Endothelial cell of umbilical vein (primary cell): Measurements from ENCODE around the gene SMG5. TPM values are rescaled to one million over a fixed set of nuclear protein-coding genes. Genes with fewer than 3 reads are reported as not detected.

Source experiments
- BruUV-seq: library from RNA; stranded (reverse); fragments of 400-500 nt; replicated peaks from 2 replicates; lab custom pipeline; 2021; lab: Mats Ljungman, UMichigan
- CTCF ChIA-PET: fragments of 300-600, 350-600 bp; sonication (Branson Sonifier 250); formaldehyde crosslinking; loops from one replicate; lab custom pipeline; 2021; ENCODE audit warnings: antibody characterized with exemption, inconsistent platforms; lab: Charles Lee
- POLR2A ChIA-PET: fragments of 300-600, 350-600 bp; sonication (Branson Sonifier 250); formaldehyde crosslinking; loops from one replicate; lab custom pipeline; 2021; ENCODE audit warnings: antibody characterized with exemption, inconsistent platforms; lab: Charles Lee
- DNase-seq: peaks from one replicate; pipeline ENCODE4 v3.0.0-alpha.2; 2011; ENCODE audit warnings: low read depth, low spot score
- FAIRE-seq: peaks from 2 replicates; lab custom pipeline; 2011; peaks lifted over from hg19 to GRCh38; lab: Jason Lieb, UNC
- H2AFZ ChIP-seq: 2 replicates; pipeline ENCODE4 v1.6.0; 2012; ENCODE audit warnings: low read depth, low read length, control low read depth, inconsistent platforms
- H3K27ac ChIP-seq: 2 replicates; pipeline ENCODE4 v1.5.1; 2011; ENCODE audit warnings: low read depth, mild to moderate bottlenecking, control low read depth, low read length, moderate library complexity; ENCODE audit not compliant: insufficient read depth
- H3K27me3 ChIP-seq, 2 experiments: 2 replicates each; pipeline versions ENCODE4 v1.6.0 to v1.6.1; 2011; ENCODE audit warnings: low read length in 2 of 2, mixed read lengths in 1 of 2; ENCODE audit not compliant: control insufficient read depth in 2 of 2, insufficient read depth in 2 of 2
- H3K36me3 ChIP-seq, 2 experiments: 2 replicates in 1 of 2; 3 replicates in 1 of 2; pipeline ENCODE4 v1.5.1; 2011; ENCODE audit warnings: low read length in 2 of 2, mild to moderate bottlenecking in 1 of 2, moderate library complexity in 1 of 2; ENCODE audit not compliant: control insufficient read depth in 2 of 2, insufficient read depth in 2 of 2; ENCODE audit errors: extremely low read depth in 1 of 2
- H3K4me1 ChIP-seq: 3 replicates; pipeline ENCODE4 v1.5.1; 2011; ENCODE audit warnings: mild to moderate bottlenecking, low read length; ENCODE audit not compliant: control insufficient read depth, insufficient read depth; ENCODE audit errors: extremely low read depth
- H3K4me2 ChIP-seq: 2 replicates; pipeline ENCODE4 v1.6.1; 2011; ENCODE audit warnings: low read length, control low read depth, mixed read lengths; ENCODE audit not compliant: insufficient read depth
- H3K4me3 ChIP-seq, 3 experiments: fragments of 200-600 bp in 1 of 3; sonication (generic), shearing (Covaris generic) in 1 of 3; replicated peaks in 1 of 3; 2 replicates each; pipeline ENCODE4 v1.5.1; 2011 to 2016; ENCODE audit warnings: control low read depth in 3 of 3, low read length in 3 of 3, mild to moderate bottlenecking in 2 of 3, inconsistent platforms in 1 of 3, low read depth in 1 of 3, moderate library complexity in 1 of 3; ENCODE audit not compliant: insufficient read depth in 1 of 3
- H3K79me2 ChIP-seq: 2 replicates; pipeline ENCODE4 v1.6.0; 2012; ENCODE audit warnings: low read length, inconsistent platforms; ENCODE audit not compliant: control insufficient read depth, insufficient read depth
- H3K9ac ChIP-seq: replicated peaks from 2 replicates; pipeline ENCODE3; 2011; ENCODE audit warnings: low read length, control low read depth; ENCODE audit not compliant: insufficient read depth; ENCODE audit errors: extremely low read depth
- H3K9me1 ChIP-seq: replicated peaks from 3 replicates; pipeline ENCODE4 v1.6.0; 2011; ENCODE audit warnings: mild to moderate bottlenecking, low read length; ENCODE audit not compliant: control insufficient read depth, insufficient read depth; ENCODE audit errors: extremely low read depth
- H3K9me3 ChIP-seq: replicated peaks from 2 replicates; pipeline ENCODE4 v1.5.1; 2012; ENCODE audit warnings: low read length, inconsistent platforms; ENCODE audit not compliant: control insufficient read depth, insufficient read depth
- H4K20me1 ChIP-seq: replicated peaks from 2 replicates; pipeline ENCODE3; 2011; ENCODE audit warnings: mild to moderate bottlenecking, low read length; ENCODE audit not compliant: control insufficient read depth, insufficient read depth; ENCODE audit errors: extremely low read depth
- GATA2 ChIP-seq: IDR thresholded peaks from 2 replicates; pipeline ENCODE4 v1.7.0; 2011; ENCODE audit warnings: low read depth, mild to moderate bottlenecking, moderate library complexity, mixed read lengths, low read length; ENCODE audit not compliant: insufficient read length, insufficient read depth
- POLR2A ChIP-seq: IDR thresholded peaks from 2 replicates; pipeline ENCODE4 v1.6.1; 2012; ENCODE audit warnings: low read depth, mild to moderate bottlenecking, control low read depth, low read length
- dilution Hi-C: fragments of 300-500 bp; cut with MboI; formaldehyde crosslinking; loops from one replicate; pipeline ENCODE4 v1.15.0; 2019; ENCODE audit warnings: low sequenced_read_pairs; ENCODE audit not compliant: extremely low pct_ligation_motif_present
- intact Hi-C: fragments of 100-400 bp; cut with micrococcal nuclease; formaldehyde crosslinking; loops from one replicate; pipeline ENCODE4 v1.10.0; 2022
- polyA plus RNA-seq, 4 experiments: library from polyadenylated mRNA; depleted of rRNA in 3 of 4; stranded (reverse) in 3 of 4; unstranded in 1 of 4; fragments of >200 nt; gene quantifications; 2 replicates each; pipeline versions ENCODE4 v1.2.1 to v1.2.3, GENCODE V29; 2011 to 2012; ENCODE audit warnings: missing spikeins in 1 of 4
- total RNA-seq: library from RNA; stranded (reverse); gene quantifications from 2 replicates; pipeline ENCODE4 v1.2.3, GENCODE V29; 2021
- TF ChIP-seq, protein P1 (sequence below), 2 donors: IDR thresholded peaks; 1 replicate in 1 of 2; 2 replicates in 1 of 2; pipeline ENCODE4 v1.5.1; 2011; ENCODE audit warnings: low read length in 2 of 2, mild to moderate bottlenecking in 2 of 2, moderate library complexity in 2 of 2, control low read depth in 1 of 2, inconsistent platforms in 1 of 2, low read depth in 1 of 2; ENCODE audit not compliant: insufficient read depth in 1 of 2; ENCODE audit errors: extremely low read depth in 1 of 2
- TF ChIP-seq, protein P2 (sequence below): IDR thresholded peaks from 2 replicates; pipeline ENCODE4 v1.6.1; 2011; ENCODE audit not compliant: insufficient read depth, insufficient read length

The SMG5 gene
- total and polyA plus RNA-seq, 2 donors (not counting 3 experiments of a cell fraction or from before 2014, with no cell fraction given), result 37.4 to 82.6 TPM

- BruUV-seq, result no TSS peak
- Histone ChIP-seq H3K4me1 (peaks cover 11% of the 10 kb centered on the region), H3K9ac (no peak overlapping the region), H3K79me2 (no peaks in the 10 kb centered on the region), H3K36me3 (peaks cover 4 to 28% of the 10 kb centered on the region in 2 experiments), H3K9me1 (no peaks in the 10 kb centered on the region), H3K27ac (no peak overlapping the region), H3K4me2 (no peak overlapping the region), H2AFZ (no peak overlapping the region), H3K9me3 (no peaks in the 10 kb centered on the region), H3K4me3 (no peak overlapping the region), H3K27me3 (peaks cover 0 to 4% of the 10 kb centered on the region in 2 experiments), H4K20me1 (no peaks in the 10 kb centered on the region)
- ChIA-PET CTCF (interaction anchor here (1.6 to 3.8 kb wide), 3 partner anchors 14 to 101 kb away, joined by 3 to 17 read pairs (median 7); no protein-coding TSS in a partner anchor), POLR2A (no interaction called here)
- DNase-seq, result no peak
- intact Hi-C loops, result no loop called here
- dilution Hi-C loops, result no loop called here
- TF ChIP-seq, protein P1, sequence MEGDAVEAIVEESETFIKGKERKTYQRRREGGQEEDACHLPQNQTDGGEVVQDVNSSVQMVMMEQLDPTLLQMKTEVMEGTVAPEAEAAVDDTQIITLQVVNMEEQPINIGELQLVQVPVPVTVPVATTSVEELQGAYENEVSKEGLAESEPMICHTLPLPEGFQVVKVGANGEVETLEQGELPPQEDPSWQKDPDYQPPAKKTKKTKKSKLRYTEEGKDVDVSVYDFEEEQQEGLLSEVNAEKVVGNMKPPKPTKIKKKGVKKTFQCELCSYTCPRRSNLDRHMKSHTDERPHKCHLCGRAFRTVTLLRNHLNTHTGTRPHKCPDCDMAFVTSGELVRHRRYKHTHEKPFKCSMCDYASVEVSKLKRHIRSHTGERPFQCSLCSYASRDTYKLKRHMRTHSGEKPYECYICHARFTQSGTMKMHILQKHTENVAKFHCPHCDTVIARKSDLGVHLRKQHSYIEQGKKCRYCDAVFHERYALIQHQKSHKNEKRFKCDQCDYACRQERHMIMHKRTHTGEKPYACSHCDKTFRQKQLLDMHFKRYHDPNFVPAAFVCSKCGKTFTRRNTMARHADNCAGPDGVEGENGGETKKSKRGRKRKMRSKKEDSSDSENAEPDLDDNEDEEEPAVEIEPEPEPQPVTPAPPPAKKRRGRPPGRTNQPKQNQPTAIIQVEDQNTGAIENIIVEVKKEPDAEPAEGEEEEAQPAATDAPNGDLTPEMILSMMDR (IDR thresholded peaks at IDR 0.05; ENCODE audit: extremely low read depth in 1 of 2, insufficient read depth in 1 of 2, low read depth in 1 of 2, low read length in 2 of 2), result no peak
- TF ChIP-seq GATA2 (no peak), POLR2A (peak; percentile 54)
- TF ChIP-seq, protein P2, sequence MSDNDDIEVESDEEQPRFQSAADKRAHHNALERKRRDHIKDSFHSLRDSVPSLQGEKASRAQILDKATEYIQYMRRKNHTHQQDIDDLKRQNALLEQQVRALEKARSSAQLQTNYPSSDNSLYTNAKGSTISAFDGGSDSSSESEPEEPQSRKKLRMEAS, result no peak
- no peak for FAIRE-seq
Measured at GRCh38 chr1:156246781-156247459, 35.7 kb downstream of the SMG5 start.
